ENCODE data around the gene CKAP2L. TPM values are rescaled to one million over a fixed set of nuclear protein-coding genes. Genes with fewer than 3 reads are reported as not detected.

The CKAP2L gene
- total RNA-seq, 2 donors from 2014 or later: 31.4 to 35.8 TPM

DNA sequence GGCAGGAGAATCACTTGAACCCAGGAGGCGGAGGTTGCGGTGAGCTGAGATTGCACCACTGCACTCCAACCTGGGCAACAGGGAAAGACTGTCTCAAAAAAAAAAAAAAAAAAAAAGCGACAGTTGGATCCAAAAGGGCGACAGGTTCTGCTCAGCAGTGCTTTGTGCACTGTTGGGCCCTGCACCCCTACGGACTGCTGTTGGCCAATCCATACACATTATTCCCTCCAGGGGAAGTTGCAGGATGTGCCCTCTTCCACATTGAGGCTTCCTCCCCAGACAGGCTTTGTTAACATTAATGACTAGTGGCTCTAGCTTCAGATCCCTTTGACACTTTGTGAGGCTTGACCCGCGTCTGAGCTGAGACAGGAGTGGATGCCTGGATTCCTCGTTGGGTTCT lies 34.2 kb downstream of the CKAP2L start:
- ATAC-seq (replicated peaks): no peak
- Mint-ChIP-seq H3K27me3 (no peaks in the 10 kb centered on the region), H3K9me3 (no peaks in the 10 kb centered on the region), H3K27ac (no peak overlapping the region), H3K36me3 (ENCODE audit: low read depth) (no peaks in the 10 kb centered on the region), H3K4me3 (no peak overlapping the region), H3K4me1 (no peaks in the 10 kb centered on the region)

DNA sequence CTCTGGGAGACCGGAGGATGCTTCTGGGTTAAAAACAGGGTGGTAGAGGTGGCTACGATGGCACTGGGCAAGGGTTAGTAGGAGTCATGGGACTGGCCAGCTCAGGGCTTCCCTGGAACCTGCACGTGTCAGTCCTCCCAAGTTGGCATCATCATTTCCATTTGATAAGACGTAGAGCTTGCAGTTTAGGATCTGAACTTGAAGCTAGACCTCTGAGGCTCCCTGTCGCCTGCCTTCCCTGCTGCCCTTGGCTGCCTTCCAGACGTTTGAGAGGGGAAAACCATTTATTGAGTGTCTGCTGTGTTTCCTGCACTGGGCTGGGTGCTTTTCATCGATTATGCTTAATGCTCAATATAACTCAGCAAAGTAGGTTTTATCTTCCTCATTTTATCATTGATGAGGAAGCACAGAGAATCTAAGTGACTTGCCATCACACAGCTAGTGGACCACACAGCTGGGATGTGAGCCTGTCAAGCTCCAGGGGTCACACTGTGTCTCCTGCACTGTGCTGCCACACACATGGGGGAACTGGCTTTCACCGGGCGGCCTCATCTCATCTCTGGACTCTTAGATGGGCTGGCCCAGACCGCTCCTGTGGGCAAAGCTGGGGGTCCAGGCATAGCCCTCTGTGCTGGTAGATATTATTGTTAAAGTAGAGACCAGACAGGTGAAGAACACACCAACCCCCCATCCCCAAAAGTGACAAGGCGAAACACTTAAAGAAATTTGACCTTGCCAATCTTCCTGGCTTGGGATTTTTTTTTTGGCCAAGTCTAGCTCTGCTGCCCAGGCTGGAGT lies 35.8 kb downstream of the CKAP2L start:
- no peaks in the 10 kb centered on the region for H3K4me1 Mint-ChIP-seq
- ATAC-seq (replicated peaks): no peak
- no peaks in the 10 kb centered on the region for H3K27me3 Mint-ChIP-seq
- H3K36me3 Mint-ChIP-seq (ENCODE audit: low read depth): no peaks in the 10 kb centered on the region
- no peak overlapping the region for H3K27ac Mint-ChIP-seq
- no peak overlapping the region for H3K4me3 Mint-ChIP-seq
- H3K9me3 Mint-ChIP-seq: no peaks in the 10 kb centered on the region

DNA sequence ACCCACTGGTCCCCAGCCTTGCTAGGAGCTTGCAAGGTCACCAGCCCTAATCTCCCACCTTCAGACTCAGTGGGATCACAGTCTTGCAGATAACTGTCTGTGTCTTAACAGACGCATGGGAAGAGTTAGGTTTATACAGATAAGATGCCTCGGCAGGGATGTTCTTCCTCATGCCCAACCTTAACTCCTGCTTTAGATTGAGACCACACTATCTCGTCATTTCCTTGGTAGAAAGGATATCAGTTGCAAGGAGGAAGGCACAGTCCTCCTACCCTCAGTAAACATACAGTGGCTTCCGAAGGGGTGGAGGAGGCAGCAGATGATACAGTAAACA lies 36.4 kb downstream of the CKAP2L start:
- Mint-ChIP-seq H3K27ac (no peak overlapping the region), H3K4me1 (no peaks in the 10 kb centered on the region), H3K9me3 (no peaks in the 10 kb centered on the region)

DNA sequence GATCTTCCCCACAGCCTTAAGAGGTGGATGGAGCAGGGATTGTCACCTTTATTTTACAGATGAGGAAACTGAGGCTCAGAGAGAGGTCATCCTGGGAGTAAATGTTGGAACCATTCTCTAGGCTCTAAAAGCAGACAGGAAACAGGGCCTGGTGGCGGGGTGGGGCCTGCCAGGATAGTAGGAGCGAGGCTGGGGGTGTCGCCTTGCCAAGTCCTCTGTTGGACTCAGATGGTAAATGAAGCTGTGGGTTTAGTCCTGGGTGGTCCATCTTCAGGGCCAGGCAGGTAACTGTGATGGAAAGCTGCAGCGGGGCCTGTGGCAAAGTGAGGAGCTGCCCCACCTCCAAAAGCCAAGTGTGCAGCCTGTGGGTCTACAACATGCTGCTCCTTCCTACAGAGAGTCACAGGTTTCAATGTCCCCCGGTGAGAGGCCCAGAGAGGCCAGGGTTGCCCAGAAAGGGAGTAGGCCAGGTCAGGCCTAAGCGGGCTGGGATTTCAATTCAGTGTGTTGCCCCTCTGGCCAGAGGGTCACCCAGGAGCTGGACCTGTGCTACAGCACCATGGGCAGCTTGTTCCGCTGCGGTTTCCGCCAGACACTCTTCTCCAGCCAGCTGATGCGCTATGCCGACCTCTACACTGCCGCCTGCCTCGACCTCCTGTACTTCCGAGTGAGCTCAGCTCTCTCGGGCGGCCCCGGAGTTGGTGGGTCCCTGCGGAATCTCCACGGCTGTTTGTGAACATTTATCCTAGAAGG lies 37.0 kb downstream of the CKAP2L start:
- Mint-ChIP-seq H3K4me3 (no peak overlapping the region), H3K27ac (no peak overlapping the region), H3K27me3 (no peaks in the 10 kb centered on the region), H3K4me1 (no peaks in the 10 kb centered on the region), H3K9me3 (no peaks in the 10 kb centered on the region), H3K36me3 (ENCODE audit: low read depth) (no peaks in the 10 kb centered on the region)
- no peak for ATAC-seq (replicated peaks)

More for the DNA sequence above, 36.4 kb downstream of the CKAP2L start:
- no peak for ATAC-seq (replicated peaks)
- no peaks in the 10 kb centered on the region for H3K27me3 Mint-ChIP-seq
- no peaks in the 10 kb centered on the region for H3K36me3 Mint-ChIP-seq (ENCODE audit: low read depth)
- no peak overlapping the region for H3K4me3 Mint-ChIP-seq

DNA sequence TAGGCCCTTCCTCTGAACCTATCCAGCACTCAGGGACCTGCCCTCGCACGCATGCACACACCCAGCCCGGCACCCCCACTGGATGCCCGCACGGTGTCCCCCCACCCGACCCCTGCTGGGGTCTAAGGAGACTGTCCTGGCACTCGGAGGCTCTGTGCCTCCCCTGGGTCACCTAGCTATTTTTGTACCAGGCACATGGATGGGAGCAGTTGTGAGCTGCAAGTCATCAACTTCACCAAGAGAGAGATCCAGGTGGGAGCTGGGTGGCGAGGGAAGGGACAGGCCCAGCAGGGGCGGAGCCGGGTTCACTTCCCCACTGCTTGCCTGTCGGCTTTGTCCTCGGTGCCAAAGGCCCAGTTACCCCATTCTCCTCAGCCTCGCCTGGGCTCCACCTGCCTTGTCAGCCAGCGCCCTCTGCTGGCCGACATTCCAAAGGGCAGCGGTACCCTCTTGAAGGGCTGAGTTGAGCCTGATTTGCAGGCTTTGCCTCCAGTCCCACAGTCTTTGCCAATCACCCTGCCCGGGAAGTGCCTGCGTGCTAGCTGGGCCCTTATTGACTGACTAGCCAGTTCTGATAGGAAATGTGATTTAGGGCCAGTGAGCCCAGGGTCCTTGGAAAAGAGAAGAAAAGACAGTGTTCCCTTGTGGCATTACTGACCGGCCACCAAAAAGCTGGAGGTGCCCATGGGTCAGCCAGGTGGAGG lies 37.8 kb downstream of the CKAP2L start:
- no peaks in the 10 kb centered on the region for H3K4me1 Mint-ChIP-seq

DNA sequence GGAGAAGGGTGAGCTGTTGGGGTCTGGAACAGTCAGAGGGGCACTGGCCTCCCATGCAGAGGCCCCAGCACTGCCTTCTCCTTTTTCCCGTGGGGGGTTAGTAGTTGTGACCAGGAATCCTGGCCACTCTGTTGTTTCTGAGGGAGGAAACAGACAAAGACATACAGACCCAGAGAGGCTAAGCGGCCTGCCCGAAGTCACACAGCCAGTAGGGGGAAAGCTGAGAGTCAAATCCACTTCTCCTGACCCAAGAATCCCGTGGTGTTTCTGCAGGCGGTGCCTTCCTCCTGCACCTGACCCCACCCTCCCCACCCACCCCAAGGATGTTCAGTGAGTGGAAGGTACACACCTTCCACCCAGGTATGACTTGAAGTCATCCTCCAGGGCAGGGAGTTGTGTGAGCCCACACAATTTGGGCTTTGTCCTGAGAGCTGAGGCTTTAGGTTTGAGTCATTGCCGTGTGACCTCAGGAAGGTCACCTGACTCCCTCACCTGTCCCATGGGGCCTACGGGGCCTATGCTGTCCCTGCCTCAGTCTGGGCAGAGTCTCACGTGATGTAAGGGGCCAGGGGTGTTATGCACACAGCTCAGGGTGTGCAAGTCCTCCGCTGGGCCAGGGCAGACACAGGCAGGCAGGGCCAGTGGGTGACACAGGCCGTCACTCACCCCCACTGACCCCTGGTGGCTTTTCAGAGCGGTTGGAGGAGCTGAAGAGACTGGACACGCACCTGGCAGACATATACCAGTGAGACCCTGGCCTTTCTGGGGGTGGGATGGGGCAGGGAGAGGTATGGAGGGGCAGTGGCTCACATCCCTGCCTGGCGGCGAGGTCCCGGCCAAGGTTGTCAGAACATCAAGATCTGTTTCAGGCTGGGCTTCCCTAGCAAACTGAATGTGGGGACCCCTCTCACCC lies 38.6 kb downstream of the CKAP2L start:
- H3K4me3 Mint-ChIP-seq: no peak overlapping the region
- no peaks in the 10 kb centered on the region for H3K36me3 Mint-ChIP-seq (ENCODE audit: low read depth)
- H3K4me1 Mint-ChIP-seq: no peaks in the 10 kb centered on the region
- H3K27ac Mint-ChIP-seq: no peak overlapping the region
- no peaks in the 10 kb centered on the region for H3K27me3 Mint-ChIP-seq
- no peak for ATAC-seq (replicated peaks)
- H3K9me3 Mint-ChIP-seq: no peaks in the 10 kb centered on the region

More for the DNA sequence above, 37.8 kb downstream of the CKAP2L start:
- H3K9me3 Mint-ChIP-seq: no peaks in the 10 kb centered on the region
- no peak overlapping the region for H3K4me3 Mint-ChIP-seq
- peak; percentile 97 for ATAC-seq (replicated peaks)
- H3K36me3 Mint-ChIP-seq (ENCODE audit: low read depth): no peaks in the 10 kb centered on the region
- H3K27me3 Mint-ChIP-seq: no peaks in the 10 kb centered on the region
- no peak overlapping the region for H3K27ac Mint-ChIP-seq

DNA sequence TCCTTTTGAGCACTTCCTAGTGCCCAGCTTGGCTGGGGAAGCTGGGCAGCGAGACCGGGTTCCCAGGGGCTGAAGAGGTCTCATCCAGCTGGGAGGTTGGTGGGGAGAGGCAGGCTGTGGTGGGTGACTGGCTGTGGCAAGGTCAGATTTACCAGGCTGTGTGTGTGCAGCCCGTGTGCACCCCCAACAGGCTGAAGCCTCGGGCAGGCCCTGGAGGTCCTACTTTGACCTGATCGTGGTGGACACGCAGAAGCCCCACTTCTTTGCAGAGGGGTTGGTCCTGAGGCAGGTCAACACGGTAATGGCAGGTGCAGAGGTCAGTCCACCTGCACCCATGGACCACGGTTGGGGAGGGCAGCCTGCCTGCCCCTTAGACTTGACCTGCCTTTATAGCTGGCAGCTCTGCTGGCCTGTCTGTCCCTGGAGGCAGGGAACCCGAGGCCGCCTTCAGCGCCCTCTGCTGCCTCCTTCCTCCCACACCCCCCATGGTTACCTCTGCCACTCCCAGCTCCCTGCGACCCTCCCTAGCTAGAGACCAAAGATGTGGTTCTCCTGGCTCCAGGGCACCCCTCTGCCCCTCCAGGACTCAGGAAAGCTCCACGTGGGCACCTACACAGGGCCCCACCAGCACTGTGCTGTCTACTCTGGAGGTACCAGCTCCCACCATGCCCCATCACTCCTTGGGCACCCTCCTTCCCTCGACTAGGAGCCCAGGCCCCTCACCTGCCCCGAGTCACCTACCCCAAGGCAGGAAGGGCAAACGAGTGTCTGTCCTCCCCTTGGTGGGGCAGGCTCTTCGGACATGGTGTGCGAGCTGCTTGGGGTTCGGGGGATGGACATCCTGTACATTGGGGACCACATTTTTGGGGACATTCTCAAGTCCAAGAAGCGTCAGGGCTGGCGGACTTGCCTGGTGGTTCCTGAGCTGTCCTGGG lies 39.6 kb downstream of the CKAP2L start:
- no peak for ATAC-seq (replicated peaks)
- Mint-ChIP-seq H3K27ac (no peak overlapping the region), H3K4me1 (no peaks in the 10 kb centered on the region), H3K27me3 (no peaks in the 10 kb centered on the region), H3K36me3 (ENCODE audit: low read depth) (no peaks in the 10 kb centered on the region), H3K9me3 (no peaks in the 10 kb centered on the region), H3K4me3 (no peak overlapping the region)

DNA sequence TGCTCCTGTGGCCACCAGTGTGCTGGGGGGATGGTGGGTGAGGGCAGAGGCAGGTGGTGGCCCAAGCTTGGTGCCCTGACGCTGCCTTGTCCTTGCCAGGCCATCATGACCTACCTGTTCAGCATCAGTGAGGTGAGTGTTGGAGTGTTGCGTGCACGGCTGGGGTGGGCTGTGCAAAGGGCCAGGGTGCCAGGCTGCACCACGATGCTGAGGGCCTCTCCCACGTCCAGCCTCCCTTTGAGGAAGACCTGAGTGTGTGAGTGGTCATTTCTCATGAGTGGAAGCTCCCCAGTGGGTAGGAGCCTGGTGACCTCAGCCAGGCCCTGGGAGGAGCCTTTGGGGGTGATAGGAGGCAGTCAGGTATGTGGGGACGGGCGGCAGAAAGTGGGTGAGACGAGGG lies 40.4 kb downstream of the CKAP2L start:
- Mint-ChIP-seq H3K4me3 (no peak overlapping the region), H3K27me3 (no peaks in the 10 kb centered on the region), H3K27ac (no peak overlapping the region), H3K9me3 (no peaks in the 10 kb centered on the region), H3K4me1 (no peaks in the 10 kb centered on the region), H3K36me3 (ENCODE audit: low read depth) (no peaks in the 10 kb centered on the region)
- no peak for ATAC-seq (replicated peaks)

DNA sequence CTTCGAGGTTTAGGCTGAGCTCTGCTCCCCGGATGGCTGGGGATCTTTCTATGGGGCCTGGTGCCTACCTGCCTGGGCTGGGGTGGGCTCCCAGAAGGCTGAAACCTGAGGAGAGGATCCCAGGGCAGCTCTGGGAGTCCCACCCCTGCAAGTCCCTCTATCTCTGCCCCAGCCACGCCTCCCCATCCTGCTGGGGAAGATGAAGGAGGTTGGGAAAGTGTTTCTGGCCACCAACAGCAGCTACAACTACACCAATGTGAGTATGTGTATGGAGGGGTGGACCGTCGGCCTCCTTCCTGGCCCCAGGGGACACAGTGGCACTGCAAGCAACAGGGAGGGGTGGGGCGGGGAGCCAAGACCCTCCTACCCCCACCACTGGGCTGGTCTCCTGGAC lies 40.9 kb downstream of the CKAP2L start:
- H3K27ac Mint-ChIP-seq: no peak overlapping the region
- no peaks in the 10 kb centered on the region for H3K27me3 Mint-ChIP-seq
- ATAC-seq (replicated peaks): no peak
- no peak overlapping the region for H3K4me3 Mint-ChIP-seq
- H3K36me3 Mint-ChIP-seq (ENCODE audit: low read depth): no peaks in the 10 kb centered on the region
- H3K4me1 Mint-ChIP-seq: no peaks in the 10 kb centered on the region
- no peaks in the 10 kb centered on the region for H3K9me3 Mint-ChIP-seq

DNA sequence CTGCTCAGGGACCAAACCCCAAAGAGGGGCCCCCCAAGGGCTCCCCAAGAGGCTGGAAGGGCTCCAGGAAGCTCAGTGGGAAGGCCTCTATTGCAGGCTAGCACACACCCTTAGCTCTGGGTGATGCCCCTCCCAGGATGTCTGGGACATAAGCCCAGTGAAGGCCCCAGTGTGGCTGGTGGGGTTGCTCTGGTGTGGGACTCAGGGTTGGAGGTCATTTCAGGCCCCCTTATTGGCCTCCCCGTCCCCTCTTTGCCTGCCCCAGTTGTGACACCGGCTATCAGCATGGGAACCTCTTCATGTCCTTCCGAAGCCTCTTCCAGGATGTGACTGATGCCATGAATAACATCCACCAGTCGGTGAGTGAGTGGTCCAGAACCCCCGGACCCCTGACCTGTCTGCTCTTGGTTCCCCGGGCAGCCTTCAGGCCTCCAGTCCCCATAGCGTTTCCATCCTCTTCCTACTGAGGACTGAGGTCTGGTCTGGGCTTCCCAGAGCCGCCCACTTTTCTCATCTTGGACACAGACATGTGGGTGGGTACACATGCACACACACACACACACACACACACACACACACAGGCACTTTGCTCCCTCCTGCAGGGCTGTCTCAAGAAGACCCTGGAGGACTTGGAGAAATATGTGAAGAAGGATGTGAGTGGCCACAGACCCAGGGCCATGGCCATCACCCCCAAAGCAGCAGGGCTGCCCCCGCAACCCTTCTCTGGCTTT lies 41.4 kb downstream of the CKAP2L start:
- H3K36me3 Mint-ChIP-seq (ENCODE audit: low read depth): no peaks in the 10 kb centered on the region
- H3K4me1 Mint-ChIP-seq: no peaks in the 10 kb centered on the region
- no peaks in the 10 kb centered on the region for H3K9me3 Mint-ChIP-seq
- no peak overlapping the region for H3K4me3 Mint-ChIP-seq
- H3K27ac Mint-ChIP-seq: no peak overlapping the region
- ATAC-seq (replicated peaks): no peak
- H3K27me3 Mint-ChIP-seq: no peaks in the 10 kb centered on the region

DNA sequence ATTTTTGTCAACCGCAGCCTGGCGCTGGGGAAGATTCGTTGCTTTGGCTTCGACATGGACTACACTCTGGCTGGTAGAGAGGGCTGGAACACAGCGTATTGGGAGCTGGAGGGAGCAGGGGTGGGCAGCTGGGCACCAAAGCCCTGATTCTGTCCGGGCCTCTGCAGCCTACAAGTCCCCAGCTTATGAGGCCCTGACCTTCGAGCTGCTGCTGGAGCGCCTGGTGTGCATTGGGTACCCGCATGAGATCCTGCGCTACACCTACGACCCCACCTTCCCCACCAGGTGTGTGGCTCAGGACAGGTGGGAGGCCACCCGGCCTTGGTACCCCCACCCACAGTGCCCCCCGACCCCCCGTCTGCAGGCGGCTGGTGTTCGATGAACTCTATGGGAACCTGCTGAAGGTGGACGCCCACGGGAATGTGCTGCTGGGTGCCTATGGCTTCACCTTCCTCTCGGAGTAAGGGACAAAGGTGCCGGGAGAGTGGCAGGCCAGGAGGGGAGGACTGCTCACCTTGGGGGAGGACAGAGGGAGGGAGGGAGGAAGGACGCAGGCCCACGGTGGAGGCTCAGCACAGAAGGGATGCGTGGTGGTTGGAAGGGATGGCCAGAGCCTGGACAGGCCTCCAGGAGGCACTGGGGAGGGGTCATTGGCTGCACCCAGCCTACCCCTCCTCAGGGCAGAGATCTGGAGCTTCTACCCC lies 42.4 kb downstream of the CKAP2L start:
- no peak for ATAC-seq (replicated peaks)
- H3K27me3 Mint-ChIP-seq: no peaks in the 10 kb centered on the region
- H3K4me1 Mint-ChIP-seq: no peaks in the 10 kb centered on the region
- no peaks in the 10 kb centered on the region for H3K9me3 Mint-ChIP-seq
- H3K36me3 Mint-ChIP-seq (ENCODE audit: low read depth): no peaks in the 10 kb centered on the region
- H3K4me3 Mint-ChIP-seq: no peak overlapping the region
- no peak overlapping the region for H3K27ac Mint-ChIP-seq

DNA sequence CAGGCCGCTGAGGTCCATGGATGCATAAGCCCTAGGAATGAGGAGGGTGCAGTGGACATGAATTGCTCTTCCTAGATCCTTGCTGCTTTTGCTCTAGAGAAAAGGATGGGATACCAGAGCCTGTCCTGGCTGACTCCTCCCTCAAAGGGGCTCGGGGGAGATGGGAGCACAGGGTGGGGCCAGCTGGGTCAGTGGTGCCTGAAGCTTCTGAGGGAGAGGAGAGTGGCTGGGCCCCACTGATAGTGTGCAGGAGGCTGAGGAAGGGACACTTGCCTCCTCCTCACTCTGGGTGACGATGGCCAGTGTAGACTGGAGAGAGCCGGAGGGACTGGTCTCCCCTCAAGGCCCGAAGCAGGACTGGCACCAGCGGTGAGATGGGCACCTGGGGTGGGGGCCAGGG lies 43.6 kb downstream of the CKAP2L start, which contains the start of gene NT5DC4:
NT5DC4 (plus strand) TSS at position 236 of the 400 bp plus-strand sequence; CDS start at position 296, 60 bp downstream.
- Mint-ChIP-seq H3K36me3 (ENCODE audit: low read depth) (no peaks in the 10 kb centered on the region), H3K4me3 (no peak within 1 kb of the TSS), H3K27ac (no peak within 1 kb of the TSS), H3K27me3 (no peaks in the 10 kb centered on the region), H3K4me1 (no peaks in the 10 kb centered on the region), H3K9me3 (no peaks in the 10 kb centered on the region)
- ATAC-seq (replicated peaks): no peak

Measured in activated T-helper 17 cell treated with anti-CD3 and anti-CD28 coated beads, Interleukin-2, amount 50 U/mL, for 72 hours (primary cell).